Activated T-helper 2 cell treated with anti-CD3 and anti-CD28 coated beads, Interferon-gamma antibody, Interleukin-2, Interleukin-4, amounts not matched to agents 10 μg/mL and 5 μg/mL and 100 μg/mL, durations not matched to agents 14 hours and 24 hours and 36 hours (primary cell): ENCODE data around the gene IFITM1. TPM values are rescaled to one million over a fixed set of nuclear protein-coding genes. Genes with fewer than 3 reads are reported as not detected.
"Not testable (repeated sequence)": the region's sequence is repeated elsewhere in the genome, so short reads cannot be mapped to it uniquely, and the experiment has no call there.

ENCODE experiments used
- DNase-seq: peaks from one replicate; pipeline ENCODE4 v3.0.0; 2021; ENCODE audit warnings: low spot score
- H3K27ac Mint-ChIP-seq: one replicate; pipeline ENCODE4 v1.8.0; 2021; ENCODE audit warnings: mixed read lengths
- H3K27me3 Mint-ChIP-seq: one replicate; pipeline ENCODE4 v1.8.0; 2021; ENCODE audit warnings: low read depth, mixed read lengths
- H3K36me3 Mint-ChIP-seq: one replicate; pipeline ENCODE4 v1.8.0; 2021; ENCODE audit warnings: low read depth, mixed read lengths
- H3K4me1 Mint-ChIP-seq: one replicate; pipeline ENCODE4 v1.8.0; 2021; ENCODE audit warnings: low read depth, mixed read lengths
- H3K4me3 Mint-ChIP-seq: one replicate; pipeline ENCODE4 v1.8.0; 2021; ENCODE audit warnings: low read depth, mild to moderate bottlenecking, moderate library complexity, mixed read lengths
- H3K9me3 Mint-ChIP-seq: one replicate; pipeline ENCODE4 v1.8.0; 2021; ENCODE audit warnings: mixed read lengths
- intact Hi-C: fragments of 100-400 bp; cut with micrococcal nuclease; formaldehyde crosslinking; loops from one replicate; pipeline ENCODE4 v1.15.1; 2023
- total RNA-seq: library from RNA; stranded (reverse); gene quantifications from 2 replicates; pipeline ENCODE4 v1.2.3, GENCODE V29; 2022

The IFITM1 gene
- total RNA-seq, 1 donor from 2014 or later, result 260 TPM

GRCh38 chr11:324156-324555 is 10.3 kb downstream of the IFITM1 start:
- H3K27ac Mint-ChIP-seq, result peak overlapping the region; percentile 5
- no peaks in the 10 kb centered on the region for H3K9me3 Mint-ChIP-seq
- intact Hi-C loops, result no loop called here
- H3K4me1 Mint-ChIP-seq, result peaks cover 53% of the 10 kb centered on the region
- H3K27me3 Mint-ChIP-seq, result no peaks in the 10 kb centered on the region
- H3K36me3 Mint-ChIP-seq, result peaks cover 13% of the 10 kb centered on the region
- no peak overlapping the region for H3K4me3 Mint-ChIP-seq
- DNase-seq, result no peak

- Mint-ChIP-seq H3K36me3 (peaks cover 15% of the 10 kb centered on the region), H3K27ac (peak overlapping the region; percentile 62), H3K4me1 (peaks cover 56% of the 10 kb centered on the region)
- DNase-seq, H3K4me3 Mint-ChIP-seq, H3K9me3 Mint-ChIP-seq, intact Hi-C loops, H3K27me3 Mint-ChIP-seq: not testable (repeated sequence)
Observed at GRCh38 chr11:324593-325517, 11.0 kb downstream of the IFITM1 start.

GRCh38 chr11:325796-326591 is 12.2 kb downstream of the IFITM1 start:
- Mint-ChIP-seq H3K4me3 (peak overlapping the region; percentile 71), H3K36me3 (peaks cover 9% of the 10 kb centered on the region), H3K4me1 (peaks cover 55% of the 10 kb centered on the region), H3K27ac (peak overlapping the region; percentile 94), H3K27me3 (no peaks in the 10 kb centered on the region), H3K9me3 (no peaks in the 10 kb centered on the region)
- intact Hi-C loops, result loop anchor here (2.0 kb wide), 2 partner anchors 13 to 29 kb away; no protein-coding TSS in a partner anchor
- no peak for DNase-seq

DNA sequence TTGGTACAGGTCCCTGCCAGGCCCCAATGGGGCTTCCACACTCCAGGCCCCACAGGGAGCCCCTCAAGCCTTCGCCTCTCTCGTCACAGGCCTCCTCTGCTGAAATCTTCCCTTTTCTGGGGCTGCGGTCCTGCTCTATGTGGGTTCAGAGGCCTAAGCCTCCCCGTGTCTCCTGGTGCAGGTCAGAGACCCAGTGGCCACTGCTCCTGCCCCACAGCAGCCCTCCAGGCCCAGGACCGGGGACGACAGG is 12.7 kb downstream of the IFITM1 start:
- Mint-ChIP-seq H3K9me3 (no peaks in the 10 kb centered on the region), H3K36me3 (peaks cover 13% of the 10 kb centered on the region), H3K27me3 (no peaks in the 10 kb centered on the region), H3K4me3 (peak overlapping the region; percentile 71), H3K27ac (peak overlapping the region; percentile 94), H3K4me1 (peaks cover 60% of the 10 kb centered on the region)
- intact Hi-C loops, result loop anchor here (2.0 kb wide), 2 partner anchors 14 to 28 kb away; no protein-coding TSS in a partner anchor
- no peak for DNase-seq

DNA sequence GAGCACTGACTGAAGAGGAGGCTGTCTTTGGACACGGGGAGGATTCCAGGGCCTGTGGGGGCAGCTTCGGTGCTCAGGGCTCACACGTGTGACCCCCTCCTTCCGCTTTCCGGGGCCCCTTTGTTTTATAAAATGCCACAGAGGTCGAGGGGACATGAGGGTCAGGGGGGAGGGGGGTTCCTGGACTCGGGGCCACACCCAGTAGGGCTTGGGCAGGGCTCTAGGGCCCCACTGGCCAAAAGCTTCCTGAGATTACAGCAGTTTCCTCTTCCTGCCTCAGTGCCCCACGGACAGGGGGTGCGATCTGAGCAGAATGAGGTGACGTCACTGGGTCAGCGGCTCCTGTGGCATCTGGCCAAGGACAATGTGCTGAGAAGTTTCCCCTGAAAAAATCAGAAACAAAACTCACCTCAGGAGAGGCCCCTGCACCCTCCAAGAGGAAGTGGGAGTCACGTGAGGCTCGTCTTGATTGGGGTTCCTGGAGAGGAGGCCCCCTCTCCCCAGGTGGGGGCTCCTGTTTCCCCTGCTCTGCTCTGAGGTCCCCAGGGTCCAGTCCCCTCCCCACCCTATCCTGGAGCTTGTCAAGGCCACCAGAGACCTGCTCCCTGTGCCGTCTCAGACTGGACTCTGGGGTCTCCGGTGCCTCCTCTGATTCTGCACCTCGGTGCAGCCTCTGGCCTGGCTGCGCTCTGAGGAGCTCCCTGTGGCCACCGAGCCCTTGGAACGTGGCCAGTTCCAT is 13.2 kb downstream of the IFITM1 start:
- Mint-ChIP-seq H3K27me3 (no peaks in the 10 kb centered on the region), H3K4me3 (peak overlapping the region; percentile 71), H3K27ac (peak overlapping the region; percentile 94), H3K36me3 (peaks cover 13% of the 10 kb centered on the region), H3K4me1 (peaks cover 64% of the 10 kb centered on the region), H3K9me3 (no peaks in the 10 kb centered on the region)
- intact Hi-C loops, result loop anchor here (2.0 kb wide), 2 partner anchors 14 to 28 kb away; no protein-coding TSS in a partner anchor
- no peak for DNase-seq

DNA sequence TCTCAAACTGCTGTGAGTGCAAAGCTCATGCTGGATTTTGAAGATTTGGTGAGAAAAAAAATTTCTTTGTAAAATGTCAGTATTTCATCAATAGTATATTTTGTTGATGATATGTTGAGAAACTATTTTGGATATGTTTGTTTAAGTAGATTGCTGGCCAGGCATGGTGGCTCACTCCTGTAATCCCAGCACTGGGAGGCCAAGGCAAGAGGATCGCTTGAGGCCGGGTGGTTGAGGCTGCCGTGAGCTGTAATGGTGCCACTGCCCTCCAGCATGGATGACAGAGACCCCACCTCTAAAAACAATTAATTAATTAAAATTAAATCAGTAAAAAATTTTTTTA is 13.7 kb downstream of the IFITM1 start:
- Mint-ChIP-seq H3K4me1 (peaks cover 64% of the 10 kb centered on the region), H3K4me3 (peak overlapping the region; percentile 71), H3K27ac (peak overlapping the region; percentile 94), H3K9me3 (no peaks in the 10 kb centered on the region), H3K27me3 (no peaks in the 10 kb centered on the region), H3K36me3 (peaks cover 13% of the 10 kb centered on the region)
- DNase-seq, result no peak
- intact Hi-C loops, result loop anchor here (2.0 kb wide), 2 partner anchors 15 to 27 kb away; no protein-coding TSS in a partner anchor

DNA sequence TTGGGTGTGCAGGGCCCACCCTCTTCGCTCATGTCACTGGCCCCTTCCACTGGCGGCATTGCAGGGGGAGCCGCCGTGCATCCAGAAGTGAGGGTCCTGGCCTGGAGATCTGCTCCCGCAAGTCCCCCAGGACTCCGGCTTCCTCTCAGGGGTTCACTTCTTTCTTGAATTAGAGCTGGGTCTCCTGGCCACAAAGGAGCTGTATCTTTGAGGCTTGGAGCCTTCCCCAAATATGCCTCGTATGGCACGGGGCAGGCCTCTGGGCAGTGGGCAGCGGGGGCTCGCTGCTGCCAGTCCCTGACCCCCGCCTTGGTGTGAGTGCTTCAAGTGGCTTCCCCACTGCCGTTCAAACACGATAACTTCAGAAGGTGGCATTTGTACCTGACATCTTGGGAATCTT is 14.2 kb downstream of the IFITM1 start:
- intact Hi-C loops, result no loop called here
- Mint-ChIP-seq H3K36me3 (peaks cover 15% of the 10 kb centered on the region), H3K4me3 (peak overlapping the region; percentile 10), H3K9me3 (no peaks in the 10 kb centered on the region), H3K27ac (peak overlapping the region; percentile 60), H3K27me3 (no peaks in the 10 kb centered on the region), H3K4me1 (peaks cover 64% of the 10 kb centered on the region)
- no peak for DNase-seq

DNA sequence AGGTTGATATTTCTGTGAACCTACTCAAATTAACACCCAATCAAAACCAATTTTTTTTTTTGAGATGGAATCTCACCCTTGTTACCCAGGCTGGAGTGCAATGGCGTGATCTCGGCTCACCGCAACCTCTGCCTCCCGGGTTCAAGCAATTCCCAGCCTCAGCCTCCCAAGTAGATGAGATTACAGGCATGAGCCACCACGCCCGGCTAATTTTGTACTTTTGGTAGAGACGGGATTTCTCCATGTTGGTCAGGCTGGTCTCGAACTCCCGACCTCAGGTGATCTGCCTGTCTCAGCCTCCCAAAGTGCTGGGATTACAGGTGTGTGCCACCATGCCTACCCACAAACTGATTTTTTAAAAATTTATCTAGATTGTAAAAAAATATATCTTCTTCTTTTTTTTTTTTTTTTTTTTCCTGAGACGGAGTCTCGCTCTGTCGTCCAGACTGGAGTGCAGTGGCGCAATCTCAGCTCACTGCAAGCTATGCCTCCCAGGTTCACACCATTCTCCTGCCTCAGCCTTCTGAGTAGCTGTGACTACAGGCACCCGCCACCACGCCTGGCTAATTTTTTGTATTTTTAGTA is 14.8 kb downstream of the IFITM1 start:
- Mint-ChIP-seq H3K4me3 (peak overlapping the region; percentile 64), H3K36me3 (peaks cover 17% of the 10 kb centered on the region), H3K27ac (peak overlapping the region; percentile 87), H3K4me1 (peaks cover 64% of the 10 kb centered on the region)
- intact Hi-C loops, H3K9me3 Mint-ChIP-seq, DNase-seq, H3K27me3 Mint-ChIP-seq: not testable (repeated sequence)

GRCh38 chr11:329886-330253 is 16.0 kb downstream of the IFITM1 start:
- peaks cover 54% of the 10 kb centered on the region for H3K4me1 Mint-ChIP-seq
- DNase-seq, result no peak
- intact Hi-C loops, result no loop called here

GRCh38 chr11:330307-330693 is 16.5 kb downstream of the IFITM1 start:
- no peak for DNase-seq
- Mint-ChIP-seq H3K4me1 (peaks cover 53% of the 10 kb centered on the region), H3K36me3 (peaks cover 17% of the 10 kb centered on the region), H3K27ac (peak overlapping the region; percentile 87), H3K4me3 (peak overlapping the region; percentile 30), H3K9me3 (no peaks in the 10 kb centered on the region), H3K27me3 (no peaks in the 10 kb centered on the region)
- intact Hi-C loops, result no loop called here

More at GRCh38 chr11:329886-330253, 16.0 kb downstream of the IFITM1 start:
- peaks cover 17% of the 10 kb centered on the region for H3K36me3 Mint-ChIP-seq
- peak overlapping the region; percentile 64 for H3K4me3 Mint-ChIP-seq
- H3K27ac Mint-ChIP-seq, result peak overlapping the region; percentile 87
- no peaks in the 10 kb centered on the region for H3K9me3 Mint-ChIP-seq
- H3K27me3 Mint-ChIP-seq, result no peaks in the 10 kb centered on the region

- no peak for DNase-seq
- intact Hi-C loops, result no loop called here
- peak overlapping the region; percentile 87 for H3K27ac Mint-ChIP-seq
Observed at GRCh38 chr11:330694-331357, 17.0 kb downstream of the IFITM1 start.

More at GRCh38 chr11:330694-331357, 17.0 kb downstream of the IFITM1 start:
- Mint-ChIP-seq H3K4me1 (peaks cover 52% of the 10 kb centered on the region), H3K9me3 (no peaks in the 10 kb centered on the region), H3K27me3 (no peaks in the 10 kb centered on the region), H3K4me3 (peak overlapping the region; percentile 51), H3K36me3 (peaks cover 17% of the 10 kb centered on the region)
